GM12878 (cell line): Measurements from ENCODE around the gene NT5M. TPM values are rescaled to one million over a fixed set of nuclear protein-coding genes. Genes with fewer than 3 reads are reported as not detected.

Experiments
- ATAC-seq: fragments of 200-7000 bp; cut with Tn5 transposase; 3 replicates; pipeline ENCODE4 v1.9.1; 2020; ENCODE audit warnings: mild to moderate bottlenecking, moderate library complexity
- BruUV-seq: library from RNA; stranded (reverse); fragments of 400-500 nt; replicated peaks from 2 replicates; lab custom pipeline; 2021; lab: Mats Ljungman, UMichigan
- CTCF ChIA-PET: fragments of 300-600 bp; sonication (Branson Sonifier 250); formaldehyde crosslinking; extraction: SDS; loops from one replicate; lab custom pipeline; 2021; ENCODE audit warnings: inconsistent platforms; lab: Yijun Ruan, JAX
- POLR2A ChIA-PET: fragments of 350-600 bp; formaldehyde crosslinking; extraction: SDS; loops from one replicate; lab custom pipeline; 2021; ENCODE audit warnings: inconsistent platforms; lab: Charles Lee
- RAD21 ChIA-PET: fragments of 300-600 bp; sonication (Branson Sonifier 250); formaldehyde crosslinking; loops from one replicate; lab custom pipeline; 2023; ENCODE audit warnings: antibody characterized with exemption; ENCODE audit not compliant: unreplicated experiment; lab: Charles Lee
- SMC1A ChIA-PET: fragments of 300-600 bp; sonication (Branson Sonifier 250); formaldehyde crosslinking; loops from one replicate; lab custom pipeline; 2023; ENCODE audit not compliant: unreplicated experiment, uncharacterized antibody; lab: Charles Lee
- DNase-seq: peaks from one replicate; pipeline ENCODE4 v3.0.0-alpha.2; 2011; ENCODE audit warnings: low read depth, low spot score
- FAIRE-seq: peaks from 3 replicates; lab custom pipeline; 2011; peaks lifted over from hg19 to GRCh38; lab: Jason Lieb, UNC
- H2AFZ ChIP-seq: 2 replicates; pipeline ENCODE4 v1.6.0; 2011; ENCODE audit warnings: low read depth, low read length, control low read depth; ENCODE audit not compliant: control insufficient read depth
- H3K27ac ChIP-seq: 2 replicates; pipeline ENCODE4 v1.5.1; 2011; ENCODE audit warnings: control low read depth; ENCODE audit not compliant: control insufficient read depth, insufficient read depth
- H3K27me3 ChIP-seq, 2 experiments: replicated peaks in 1 of 2; 2 replicates each; pipeline versions ENCODE4 v1.6.0 to v1.6.1; 2011; ENCODE audit warnings: low read length in 1 of 2; ENCODE audit not compliant: control insufficient read depth in 2 of 2, insufficient read depth in 2 of 2
- H3K36me3 ChIP-seq, 2 experiments: 2 replicates each; pipeline ENCODE4 v1.5.1; 2011; ENCODE audit warnings: low read length in 1 of 2; ENCODE audit not compliant: control insufficient read depth in 2 of 2, insufficient read depth in 2 of 2
- H3K4me1 ChIP-seq: 2 replicates; pipeline ENCODE4 v1.6.1; 2011; ENCODE audit warnings: mild to moderate bottlenecking, low read length, moderate library complexity, mixed read lengths; ENCODE audit not compliant: control insufficient read depth, insufficient read depth
- H3K4me2 ChIP-seq: 2 replicates; pipeline ENCODE4 v1.6.0; 2011; ENCODE audit warnings: control low read depth; ENCODE audit not compliant: control insufficient read depth, insufficient read depth
- H3K4me3 ChIP-seq: fragments of 200-600 bp; sonication (generic); 2 replicates; pipeline ENCODE4 v1.5.1; 2016
- H3K79me2 ChIP-seq: 2 replicates; pipeline ENCODE4 v1.6.0; 2011; ENCODE audit warnings: low read length; ENCODE audit not compliant: control insufficient read depth, insufficient read depth
- H3K9ac ChIP-seq: 2 replicates; pipeline ENCODE4 v1.8.0; 2011; ENCODE audit warnings: low read length, control low read depth, mixed read lengths; ENCODE audit not compliant: control insufficient read depth, insufficient read depth
- H3K9me3 ChIP-seq: replicated peaks from 3 replicates; pipeline ENCODE4 v1.5.1; 2011; ENCODE audit warnings: mild to moderate bottlenecking, low read length; ENCODE audit not compliant: control insufficient read depth, insufficient read depth
- H4K20me1 ChIP-seq: 2 replicates; pipeline ENCODE4 v1.6.0; 2011; ENCODE audit not compliant: control insufficient read depth, insufficient read depth
- ATF3 ChIP-seq: IDR thresholded peaks from 2 replicates; pipeline ENCODE4 v1.6.1; 2011; ENCODE audit warnings: low read depth, mild to moderate bottlenecking, low read length, moderate library complexity, borderline replicate concordance; ENCODE audit errors: extremely low read depth
- CREB1 ChIP-seq: IDR thresholded peaks from 2 replicates; pipeline ENCODE4 v1.6.1; 2012; ENCODE audit warnings: low read depth, mild to moderate bottlenecking, inconsistent platforms
- CREM ChIP-seq: IDR thresholded peaks from 2 replicates; pipeline ENCODE4 v1.6.1; 2014; ENCODE audit warnings: antibody characterized with exemption, low read depth
- FOS ChIP-seq: IDR thresholded peaks from 3 replicates; pipeline ENCODE4 v1.6.1; 2011; ENCODE audit warnings: borderline replicate concordance; ENCODE audit not compliant: insufficient read length; ENCODE audit errors: extremely low read depth
- FOXK2 ChIP-seq: fragments of 450-650 bp; IDR thresholded peaks from 2 replicates; pipeline ENCODE4 v1.6.1; 2017; ENCODE audit warnings: mild to moderate bottlenecking, moderate library complexity
- HCFC1 ChIP-seq: fragments of 150-350 bp; IDR thresholded peaks from 2 replicates; pipeline ENCODE4 v1.6.1; 2014; ENCODE audit warnings: low read length
- IKZF2 ChIP-seq, 2 experiments: fragments of 450-650 bp; IDR thresholded peaks; 2 replicates each; pipeline ENCODE4 v1.6.1; 2017; ENCODE audit warnings: mild to moderate bottlenecking in 2 of 2, moderate library complexity in 2 of 2
- KDM1A ChIP-seq: fragments of 200-600 bp; sonication (generic); IDR thresholded peaks from 2 replicates; pipeline ENCODE4 v1.6.1; 2016; ENCODE audit warnings: borderline replicate concordance
- KLF5 ChIP-seq: fragments of 450-650 bp; IDR thresholded peaks from 2 replicates; pipeline ENCODE4 v1.6.1; 2014; ENCODE audit warnings: mild to moderate bottlenecking; ENCODE audit not compliant: partially characterized antibody
- LARP7 ChIP-seq: fragments of 450-650 bp; IDR thresholded peaks from 2 replicates; pipeline ENCODE4 v1.6.1; 2017; ENCODE audit warnings: mild to moderate bottlenecking
- MEF2B ChIP-seq: fragments of 450-650 bp; IDR thresholded peaks from 2 replicates; pipeline ENCODE4 v1.6.1; 2018; ENCODE audit warnings: mild to moderate bottlenecking, moderate library complexity; ENCODE audit not compliant: partially characterized antibody, poor library complexity, severe bottlenecking
- MYC ChIP-seq: IDR thresholded peaks from 2 replicates; pipeline ENCODE4 v1.6.1; 2011; ENCODE audit warnings: mild to moderate bottlenecking, low read length, moderate library complexity, inconsistent platforms; ENCODE audit not compliant: insufficient read depth, insufficient replicate concordance, insufficient read length, severe bottlenecking
- PKNOX1 ChIP-seq: fragments of 450-650 bp; IDR thresholded peaks from 2 replicates; pipeline ENCODE4 v1.6.1; 2016; ENCODE audit warnings: mild to moderate bottlenecking
- SIN3A ChIP-seq: IDR thresholded peaks from 2 replicates; pipeline ENCODE4 v1.6.1; 2012; ENCODE audit warnings: low read depth, low read length, improper control_type of control experiment
- SREBF1 ChIP-seq: IDR thresholded peaks from 2 replicates; pipeline ENCODE4 v1.6.1; 2012; ENCODE audit warnings: mild to moderate bottlenecking, low read length
- SREBF2 ChIP-seq: IDR thresholded peaks from 2 replicates; pipeline ENCODE4 v1.6.1; 2012; ENCODE audit warnings: mild to moderate bottlenecking, low read length
- WRNIP1 ChIP-seq: IDR thresholded peaks from 2 replicates; pipeline ENCODE4 v1.6.1; 2011; ENCODE audit warnings: low read depth, low read length, improper control_type of control experiment, borderline replicate concordance
- YY1 ChIP-seq: IDR thresholded peaks from 2 replicates; pipeline ENCODE4 v1.6.1; 2011; ENCODE audit warnings: low read depth, mild to moderate bottlenecking, low read length
- WGBS: methylation state at CpG from one replicate; pipeline ENCODE4 v1.1.6; 2016; ENCODE audit warnings: low lambda C conversion rate; ENCODE audit not compliant: insufficient replicate concordance, insufficient coverage; ENCODE audit errors: missing lambda C conversion rate; 5-methylcytosine and 5-hydroxymethylcytosine counted together
- in situ Hi-C: fragments of 300-500 bp; cut with MboI; formaldehyde crosslinking; loops from 9 replicates; pipeline ENCODE4 v1.14.3; 2018; ENCODE audit warnings: mixed read lengths
- intact Hi-C: fragments of 100-400 bp; cut with micrococcal nuclease; formaldehyde crosslinking; loops from one replicate; pipeline ENCODE4 v1.14.2; 2022; ENCODE audit not compliant: unreplicated experiment
- polyA plus RNA-seq, 11 experiments: library from polyadenylated mRNA; depleted of rRNA in 4 of 11; unstranded in 6 of 11; stranded (reverse) in 5 of 11; fragments of >200 nt; fragmentation: Nextera tagmentation in 4 of 11; fragmentation: Illumina TruSeq in 1 of 11; extraction: Ambion mirVana in 4 of 11; extraction: Trizol in 1 of 11; gene quantifications; 1 replicate in 1 of 11; 2 replicates in 10 of 11; pipeline versions ENCODE4 v1.2.1 to v1.2.3, GENCODE V29; 2011 to 2016; ENCODE audit warnings: inconsistent platforms in 2 of 11, missing spikeins in 2 of 11, low read depth in 1 of 11
- total RNA-seq, 4 experiments: library from RNA; depleted of rRNA in 3 of 4; stranded (reverse); fragments of >200 nt in 3 of 4; fragmentation: Illumina TruSeq in 1 of 4; extraction: Trizol in 1 of 4; gene quantifications; 2 replicates each; pipeline versions ENCODE4 v1.2.1 to v1.2.3, GENCODE V29; 2013 to 2021
- TF ChIP-seq, protein P1 (sequence below): fragments of 450-650 bp; IDR thresholded peaks from 2 replicates; pipeline ENCODE4 v1.6.1; 2016; ENCODE audit warnings: mild to moderate bottlenecking, moderate library complexity, borderline replicate concordance

The NT5M gene
- total and polyA plus RNA-seq, 10 of the 15 experiments (the other 5 are each of a cell fraction or from before 2014, with no cell fraction given) = 0.18 to 14.1 (median 2.9) TPM

DNA sequence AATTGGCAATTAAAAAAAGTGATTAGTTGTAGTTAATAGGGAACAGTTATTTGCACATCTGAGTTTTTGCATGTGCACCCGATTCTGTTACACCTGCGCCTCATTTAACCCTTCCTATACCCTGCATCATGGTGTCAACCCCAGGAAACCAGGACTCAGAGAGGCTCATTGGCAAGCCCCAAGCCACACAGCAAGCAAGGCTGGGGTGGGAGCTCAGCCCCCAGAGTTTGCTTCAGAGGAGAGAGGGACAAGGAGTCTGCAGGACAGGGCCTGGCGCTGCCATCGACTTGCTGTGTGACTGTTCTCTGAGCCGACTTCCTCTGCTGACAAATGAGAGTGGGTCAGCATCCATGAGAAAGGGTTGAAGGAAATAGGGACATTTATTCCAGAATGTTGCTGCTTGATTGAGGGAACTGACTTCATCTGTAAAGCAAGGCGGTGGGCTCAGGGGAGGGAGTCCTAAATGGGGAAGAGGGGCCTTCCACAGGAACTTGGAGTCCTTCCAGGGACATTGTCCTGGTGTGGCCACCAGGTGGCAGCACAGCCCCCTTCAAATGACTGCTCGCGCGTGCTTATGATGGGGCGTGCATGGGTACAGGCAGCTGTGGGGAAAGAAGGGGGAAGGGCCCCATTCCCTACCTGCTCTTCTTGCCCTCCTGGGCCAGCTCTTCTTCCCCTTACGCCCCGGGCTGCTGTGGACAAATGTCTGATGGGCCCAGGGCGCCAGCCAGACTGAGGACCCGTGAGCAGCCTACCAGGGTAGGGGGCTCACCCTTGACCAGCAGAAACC is 51.6 kb downstream of the NT5M start:
- ChIA-PET RAD21 (interaction anchor here (0.7 to 3.2 kb wide), 4 partner anchors 118 to 287 kb away, joined by 3 to 27 read pairs (median 4); no protein-coding TSS in a partner anchor), POLR2A (no interaction called here), SMC1A (interaction anchor here (0.6 to 4.2 kb wide), 3 partner anchors 259 to 1181 kb away, joined by 3 to 27 read pairs (median 3); no protein-coding TSS in a partner anchor), CTCF (interaction anchor here (0.8 to 3.3 kb wide), 14 partner anchors 9 to 287 kb away, joined by 3 to 44 read pairs (median 4); no protein-coding TSS in a partner anchor)
- in situ Hi-C loops (loop anchor here (5.0 to 10.0 kb wide), 4 partner anchors 88 to 510 kb away; partner anchors contain the start of gene RASD1), intact Hi-C loops (loop anchor here (1.0 kb wide), 1 partner anchor 214 kb away; no protein-coding TSS in a partner anchor)
- Histone ChIP-seq H3K9ac (no peak overlapping the region), H3K79me2 (no peaks in the 10 kb centered on the region), H3K4me1 (no peaks in the 10 kb centered on the region), H3K9me3 (no peaks in the 10 kb centered on the region), H4K20me1 (no peaks in the 10 kb centered on the region), H3K36me3 (no peaks in the 10 kb centered on the region), H3K27me3 (no peaks in the 10 kb centered on the region), H3K4me3 (no peak overlapping the region), H2AFZ (no peak overlapping the region), H3K27ac (no peak overlapping the region), H3K4me2 (no peak overlapping the region)
- DNase-seq (peak; percentile 4), ATAC-seq (peak; percentile 88), FAIRE-seq (peak; percentile 77)
- no TSS peak for BruUV-seq
- WGBS = 37% methylated on average over 14 of the region's 14 CpGs
- no peak for TF ChIP-seq SREBF1
- no peak for TF ChIP-seq SREBF2
- no peak for TF ChIP-seq SIN3A
- no peak for TF ChIP-seq WRNIP1
- TF ChIP-seq, protein P1, sequence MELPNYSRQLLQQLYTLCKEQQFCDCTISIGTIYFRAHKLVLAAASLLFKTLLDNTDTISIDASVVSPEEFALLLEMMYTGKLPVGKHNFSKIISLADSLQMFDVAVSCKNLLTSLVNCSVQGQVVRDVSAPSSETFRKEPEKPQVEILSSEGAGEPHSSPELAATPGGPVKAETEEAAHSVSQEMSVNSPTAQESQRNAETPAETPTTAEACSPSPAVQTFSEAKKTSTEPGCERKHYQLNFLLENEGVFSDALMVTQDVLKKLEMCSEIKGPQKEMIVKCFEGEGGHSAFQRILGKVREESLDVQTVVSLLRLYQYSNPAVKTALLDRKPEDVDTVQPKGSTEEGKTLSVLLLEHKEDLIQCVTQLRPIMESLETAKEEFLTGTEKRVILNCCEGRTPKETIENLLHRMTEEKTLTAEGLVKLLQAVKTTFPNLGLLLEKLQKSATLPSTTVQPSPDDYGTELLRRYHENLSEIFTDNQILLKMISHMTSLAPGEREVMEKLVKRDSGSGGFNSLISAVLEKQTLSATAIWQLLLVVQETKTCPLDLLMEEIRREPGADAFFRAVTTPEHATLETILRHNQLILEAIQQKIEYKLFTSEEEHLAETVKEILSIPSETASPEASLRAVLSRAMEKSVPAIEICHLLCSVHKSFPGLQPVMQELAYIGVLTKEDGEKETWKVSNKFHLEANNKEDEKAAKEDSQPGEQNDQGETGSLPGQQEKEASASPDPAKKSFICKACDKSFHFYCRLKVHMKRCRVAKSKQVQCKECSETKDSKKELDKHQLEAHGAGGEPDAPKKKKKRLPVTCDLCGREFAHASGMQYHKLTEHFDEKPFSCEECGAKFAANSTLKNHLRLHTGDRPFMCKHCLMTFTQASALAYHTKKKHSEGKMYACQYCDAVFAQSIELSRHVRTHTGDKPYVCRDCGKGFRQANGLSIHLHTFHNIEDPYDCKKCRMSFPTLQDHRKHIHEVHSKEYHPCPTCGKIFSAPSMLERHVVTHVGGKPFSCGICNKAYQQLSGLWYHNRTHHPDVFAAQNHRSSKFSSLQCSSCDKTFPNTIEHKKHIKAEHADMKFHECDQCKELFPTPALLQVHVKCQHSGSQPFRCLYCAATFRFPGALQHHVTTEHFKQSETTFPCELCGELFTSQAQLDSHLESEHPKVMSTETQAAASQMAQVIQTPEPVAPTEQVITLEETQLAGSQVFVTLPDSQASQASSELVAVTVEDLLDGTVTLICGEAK = no peak
- TF ChIP-seq FOXK2 = no peak
- TF ChIP-seq FOS = no peak
- TF ChIP-seq LARP7 = 0 out of 2 replicates have a peak, but pooled peaks have one; percentile 25
- TF ChIP-seq CREM = no peak
- TF ChIP-seq CREB1 = no peak
- TF ChIP-seq PKNOX1 = no peak
- no peak for TF ChIP-seq HCFC1
- TF ChIP-seq ATF3 = no peak
- TF ChIP-seq YY1 = peak; percentile 41; the same call in 1 of the 2 replicates
- no peak for TF ChIP-seq IKZF2 (IDR thresholded peaks at IDR 0.05)
- TF ChIP-seq KLF5 = no peak
- TF ChIP-seq KDM1A = no peak
- no peak for TF ChIP-seq MEF2B
- TF ChIP-seq MYC = no peak
